Natural killer cell treated with Interleukin-12 subunit alpha and Interleukin-12 subunit beta and Interleukin-15 and Interleukin-18, amount 100 ng/mL, for 72 hours (primary cell): ENCODE results near the gene COL11A1. TPM values are rescaled to one million over a fixed set of nuclear protein-coding genes. Genes with fewer than 3 reads are reported as not detected.
"Not testable (repeated sequence)": the region's sequence is repeated elsewhere in the genome, so short reads cannot be mapped to it uniquely, and the experiment has no call there.

Experiments used
- ATAC-seq, 2 donors: fragments of 150-1000 bp; cut with Tn5 transposase in 1 of 2; sonication (Bioruptor Pico), chemical (Tn5 transposase) in 1 of 2; 2 replicates each; pipeline ENCODE4 v1.10.0; 2021
- DNase-seq: peaks from one replicate; pipeline ENCODE4 v3.0.0; 2022; ENCODE audit warnings: low spot score
- H3K27ac Mint-ChIP-seq, 2 donors: 1 replicate in 1 of 2; 2 replicates in 1 of 2; pipeline ENCODE4 v1.8.0; 2022; ENCODE audit warnings: mixed read lengths in 2 of 2, mild to moderate bottlenecking in 1 of 2, moderate library complexity in 1 of 2
- H3K27me3 Mint-ChIP-seq, 2 donors: 1 replicate in 1 of 2; 2 replicates in 1 of 2; pipeline ENCODE4 v1.8.0; 2022; ENCODE audit warnings: mixed read lengths in 2 of 2
- H3K36me3 Mint-ChIP-seq: one replicate; pipeline ENCODE4 v1.8.0; 2022; ENCODE audit warnings: mixed read lengths
- H3K4me1 Mint-ChIP-seq, 2 donors: 1 replicate in 1 of 2; 2 replicates in 1 of 2; pipeline ENCODE4 v1.8.0; 2022; ENCODE audit warnings: low read depth in 2 of 2, mixed read lengths in 2 of 2, mild to moderate bottlenecking in 1 of 2
- H3K4me3 Mint-ChIP-seq: one replicate; pipeline ENCODE4 v1.8.0; 2022; ENCODE audit warnings: mixed read lengths
- H3K9me3 Mint-ChIP-seq: 2 replicates; pipeline ENCODE4 v1.8.0; 2022; ENCODE audit warnings: mixed read lengths
- total RNA-seq, 2 donors: library from RNA; stranded (reverse); gene quantifications; one replicate each; pipeline ENCODE4 v1.2.3, GENCODE V29; 2022

COL11A1 gene
- total RNA-seq: not detected

- peaks cover 0 to 5% of the 10 kb centered on the region in 2 donors for H3K4me1 Mint-ChIP-seq
- H3K27me3 Mint-ChIP-seq: peaks cover 10% of the 10 kb centered on the region in 2 donors
- no peaks in the 10 kb centered on the region for H3K36me3 Mint-ChIP-seq
- no peak for ATAC-seq
- H3K27ac Mint-ChIP-seq: no peak within 1 kb of the TSS
- no peaks in the 10 kb centered on the region for H3K9me3 Mint-ChIP-seq
- DNase-seq: no peak
- peak within 1 kb of the TSS; percentile 50 for H3K4me3 Mint-ChIP-seq
Observed at GRCh38 chr1:103108376-103109150, at the start of gene COL11A1. Gene COL11A1, minus strand, starts transcription at chr1:103108522. Its CDS starts 344 bp downstream, at chr1:103108178.

GRCh38 chr1:103156966-103157365 lies 48.6 kb upstream of the COL11A1 start:
- ATAC-seq: no peak
- DNase-seq: no peak
- peaks cover 4% of the 10 kb centered on the region for H3K36me3 Mint-ChIP-seq
- H3K4me1 Mint-ChIP-seq: no peaks in the 10 kb centered on the region
- H3K27me3 Mint-ChIP-seq: no peaks in the 10 kb centered on the region
- no peak overlapping the region for H3K4me3 Mint-ChIP-seq
- H3K9me3 Mint-ChIP-seq: peaks cover 16% of the 10 kb centered on the region
- H3K27ac Mint-ChIP-seq: no peak overlapping the region

- no peak overlapping the region for H3K4me3 Mint-ChIP-seq
- H3K27me3 Mint-ChIP-seq: no peaks in the 10 kb centered on the region
- DNase-seq (no peak), ATAC-seq (no peak)
- H3K4me1 Mint-ChIP-seq: no peaks in the 10 kb centered on the region
- peaks cover 4% of the 10 kb centered on the region for H3K36me3 Mint-ChIP-seq
- no peak overlapping the region for H3K27ac Mint-ChIP-seq
- peaks cover 18% of the 10 kb centered on the region for H3K9me3 Mint-ChIP-seq
Observed at GRCh38 chr1:103146166-103146565, 37.8 kb upstream of the COL11A1 start.

DNA sequence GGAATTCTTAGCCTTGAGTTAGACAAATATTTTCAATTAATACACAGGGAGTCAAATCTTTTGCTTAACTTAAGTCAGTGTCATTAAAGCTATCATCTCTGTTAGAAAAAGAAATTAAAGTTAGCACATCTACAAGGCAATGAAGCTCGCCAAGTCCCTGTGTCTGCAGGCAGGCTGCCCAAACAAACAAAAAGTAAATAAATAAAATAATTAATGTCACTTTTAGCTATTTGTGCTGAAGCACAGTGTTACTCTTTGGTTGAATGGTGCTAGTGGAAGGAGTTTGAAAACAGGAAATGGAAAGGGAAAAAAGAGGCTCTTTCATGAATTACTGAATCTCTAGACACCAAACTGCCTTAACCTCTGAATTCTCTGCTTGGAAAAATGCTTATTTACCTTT lies 37.1 kb upstream of the COL11A1 start:
- Mint-ChIP-seq H3K36me3 (peaks cover 4% of the 10 kb centered on the region), H3K4me1 (no peaks in the 10 kb centered on the region), H3K4me3 (no peak overlapping the region), H3K27me3 (no peaks in the 10 kb centered on the region), H3K9me3 (peaks cover 19% of the 10 kb centered on the region), H3K27ac (no peak overlapping the region)
- no peak for DNase-seq
- no peak for ATAC-seq

DNA sequence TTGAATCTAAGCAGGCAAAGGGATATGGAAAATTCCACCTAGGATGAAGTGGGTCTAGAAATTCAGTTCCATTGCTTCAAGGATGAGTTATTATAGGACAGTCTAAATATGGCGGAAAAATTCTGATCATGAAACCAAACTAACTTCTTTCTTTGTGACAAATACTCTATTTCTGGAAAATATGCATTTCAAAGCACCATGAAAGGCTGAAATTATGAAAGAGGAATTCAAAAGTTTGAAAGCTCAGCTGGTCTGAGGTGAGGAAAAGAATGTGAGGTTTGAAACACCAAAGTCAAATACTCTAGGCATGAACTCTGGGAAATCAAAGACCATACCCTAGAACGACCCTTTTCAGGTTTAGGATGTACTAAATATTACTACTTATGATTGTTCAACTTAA lies 36.4 kb upstream of the COL11A1 start:
- ATAC-seq (no peak), DNase-seq (no peak)
- Mint-ChIP-seq H3K4me3 (no peak overlapping the region), H3K27ac (no peak overlapping the region), H3K9me3 (peaks cover 18% of the 10 kb centered on the region), H3K36me3 (no peaks in the 10 kb centered on the region), H3K4me1 (no peaks in the 10 kb centered on the region), H3K27me3 (no peaks in the 10 kb centered on the region)

- Mint-ChIP-seq H3K27ac (no peak overlapping the region), H3K4me3 (no peak overlapping the region), H3K4me1 (no peaks in the 10 kb centered on the region), H3K9me3 (peaks cover 10% of the 10 kb centered on the region), H3K27me3 (no peaks in the 10 kb centered on the region), H3K36me3 (no peaks in the 10 kb centered on the region)
- ATAC-seq (no peak), DNase-seq (no peak)
Observed at GRCh38 chr1:103142461-103142860, 34.1 kb upstream of the COL11A1 start.

DNA sequence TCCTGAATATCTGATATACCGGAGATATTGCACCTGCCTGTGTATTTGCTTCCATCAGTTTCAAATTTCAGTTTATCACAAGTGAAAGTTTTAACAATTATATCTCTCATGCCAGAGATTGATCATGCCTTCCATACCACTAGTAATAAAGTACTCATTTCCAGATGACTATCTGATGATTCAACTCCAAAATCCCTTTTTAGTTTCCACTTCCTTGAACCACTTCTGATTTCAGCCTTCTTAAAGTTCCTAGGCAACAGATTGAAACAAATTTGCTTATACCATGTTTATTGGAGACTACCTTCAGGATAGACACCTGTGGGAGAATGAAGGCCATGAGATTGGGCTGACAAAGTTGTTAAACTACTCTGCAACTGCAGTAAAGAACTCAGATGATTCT lies 21.5 kb upstream of the COL11A1 start:
- Mint-ChIP-seq H3K4me1 (no peaks in the 10 kb centered on the region), H3K27ac (no peak overlapping the region), H3K4me3 (no peak overlapping the region), H3K27me3 (no peaks in the 10 kb centered on the region), H3K9me3 (peaks cover 20% of the 10 kb centered on the region), H3K36me3 (no peaks in the 10 kb centered on the region)
- no peak for DNase-seq
- no peak for ATAC-seq

DNA sequence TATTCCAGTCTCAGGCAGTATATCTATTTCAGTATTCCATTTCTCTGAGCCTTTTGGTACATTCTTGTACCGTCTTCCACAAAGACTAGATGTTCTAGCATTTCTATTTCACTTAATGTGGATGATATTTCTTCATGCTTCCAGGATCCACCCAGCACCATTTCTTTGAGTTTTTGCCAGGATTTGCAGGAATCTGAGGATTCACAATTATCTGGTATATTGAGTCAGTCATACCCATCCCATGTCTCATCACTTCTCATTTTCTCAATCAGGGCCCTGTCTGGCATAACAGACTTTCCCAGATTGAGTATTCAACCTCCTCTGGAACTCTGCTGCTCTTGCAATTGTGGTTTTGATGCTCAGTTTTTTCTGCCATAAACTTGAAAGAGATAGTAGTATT lies 20.9 kb upstream of the COL11A1 start:
- Mint-ChIP-seq H3K36me3 (no peaks in the 10 kb centered on the region), H3K4me1 (no peaks in the 10 kb centered on the region), H3K4me3 (no peak overlapping the region), H3K27me3 (no peaks in the 10 kb centered on the region), H3K9me3 (peaks cover 18% of the 10 kb centered on the region), H3K27ac (no peak overlapping the region)
- no peak for DNase-seq
- no peak for ATAC-seq

DNA sequence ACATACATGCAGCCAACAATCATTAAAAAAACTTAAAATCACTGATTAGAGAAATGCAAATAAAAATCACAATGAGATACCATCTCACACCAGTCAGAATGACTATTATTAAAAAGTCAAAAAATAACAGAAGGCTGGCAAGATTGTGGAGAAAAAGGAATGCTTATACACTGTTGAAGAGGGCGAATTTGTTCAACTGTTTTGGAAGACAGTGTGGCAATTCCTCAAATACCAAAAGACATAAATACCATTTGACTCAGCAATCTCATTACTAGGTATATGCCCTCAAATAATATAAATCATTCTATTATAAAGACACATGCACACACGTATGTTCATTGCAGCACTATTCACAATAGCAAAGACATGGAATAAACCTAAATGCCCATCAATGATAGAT lies 19.9 kb upstream of the COL11A1 start:
- not testable (repeated sequence) for ATAC-seq, H3K27me3 Mint-ChIP-seq, H3K4me3 Mint-ChIP-seq, H3K27ac Mint-ChIP-seq, H3K4me1 Mint-ChIP-seq, DNase-seq, H3K36me3 Mint-ChIP-seq
- H3K9me3 Mint-ChIP-seq: peaks cover 12% of the 10 kb centered on the region

- peaks cover 8% of the 10 kb centered on the region for H3K9me3 Mint-ChIP-seq
- H3K4me1 Mint-ChIP-seq: no peaks in the 10 kb centered on the region
- H3K36me3 Mint-ChIP-seq: no peaks in the 10 kb centered on the region
- no peak overlapping the region for H3K27ac Mint-ChIP-seq
- ATAC-seq (no peak), DNase-seq (no peak)
- no peaks in the 10 kb centered on the region for H3K27me3 Mint-ChIP-seq
- H3K4me3 Mint-ChIP-seq: no peak overlapping the region
Observed at GRCh38 chr1:103125219-103125618, 16.9 kb upstream of the COL11A1 start.

- Mint-ChIP-seq H3K4me3 (no peak overlapping the region), H3K9me3 (peaks cover 8% of the 10 kb centered on the region), H3K36me3 (no peaks in the 10 kb centered on the region), H3K27me3 (no peaks in the 10 kb centered on the region), H3K27ac (no peak overlapping the region), H3K4me1 (no peaks in the 10 kb centered on the region)
- DNase-seq: no peak
- ATAC-seq: no peak
Observed at GRCh38 chr1:103122983-103123720, 14.8 kb upstream of the COL11A1 start.

GRCh38 chr1:103120981-103121380 lies 12.7 kb upstream of the COL11A1 start:
- Mint-ChIP-seq H3K9me3 (no peaks in the 10 kb centered on the region), H3K36me3 (no peaks in the 10 kb centered on the region), H3K27ac (no peak overlapping the region), H3K4me1 (no peaks in the 10 kb centered on the region), H3K4me3 (no peak overlapping the region), H3K27me3 (no peaks in the 10 kb centered on the region)
- ATAC-seq: no peak
- DNase-seq: no peak

DNA sequence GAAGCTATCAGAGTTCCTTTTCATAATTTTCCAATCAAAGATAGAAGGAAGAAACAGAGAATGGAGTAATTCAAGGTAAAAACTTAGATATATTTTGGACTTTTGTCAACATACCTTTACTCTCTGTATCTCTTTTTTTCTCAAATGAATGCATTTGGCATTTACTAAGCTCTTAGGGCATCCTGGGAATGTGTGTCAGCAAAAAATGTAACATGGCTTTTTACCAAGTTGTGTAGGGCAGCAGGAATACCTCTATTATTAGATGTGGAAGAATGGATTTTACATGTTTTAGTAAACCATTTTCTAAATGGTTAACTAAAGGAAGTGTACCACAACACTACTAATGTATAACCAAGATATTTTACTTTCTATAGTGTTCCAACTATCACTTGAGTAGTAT lies 4.2 kb upstream of the COL11A1 start:
- H3K9me3 Mint-ChIP-seq: no peaks in the 10 kb centered on the region
- H3K27ac Mint-ChIP-seq: no peak overlapping the region
- no peak for ATAC-seq
- no peak for DNase-seq
- peaks cover 5 to 7% of the 10 kb centered on the region in 2 donors for H3K27me3 Mint-ChIP-seq
- H3K4me3 Mint-ChIP-seq: no peak overlapping the region
- peaks cover 0 to 4% of the 10 kb centered on the region in 2 donors for H3K4me1 Mint-ChIP-seq
- H3K36me3 Mint-ChIP-seq: no peaks in the 10 kb centered on the region

GRCh38 chr1:103111926-103112325 lies 3.6 kb upstream of the COL11A1 start:
- Mint-ChIP-seq H3K36me3 (no peaks in the 10 kb centered on the region), H3K27ac (no peak overlapping the region), H3K4me3 (no peak overlapping the region), H3K4me1 (peaks cover 0 to 5% of the 10 kb centered on the region in 2 donors), H3K27me3 (peaks cover 10% of the 10 kb centered on the region in 2 donors), H3K9me3 (no peaks in the 10 kb centered on the region)
- DNase-seq: no peak
- no peak for ATAC-seq
